ACHN (cell line): ENCODE results near the gene MREG.

Experiments used
- DNase-seq: peaks from one replicate; pipeline ENCODE4 v3.0.0-alpha.2; 2015
- in situ Hi-C: cut with HindIII; loops from 2 replicates; pipeline ENCODE4 v1.10.0; 2017; ENCODE audit warnings: low sequenced_read_pairs, low pct_ligation_motif_present, low pct_unique_long_range_greater_than_20kb

Gene MREG

GRCh38 chr2:216013080-216013909 is at the start of gene MREG:
TSS of gene MREG (minus strand) at chr2:216013551. CDS start at chr2:216013327, 224 bp downstream.
- in situ Hi-C loops = no loop called here
- DNase-seq = peak; percentile 82

- DNase-seq = peak; percentile 31
- in situ Hi-C loops = no loop called here
These were observed 46.0 kb upstream of the MREG start for GRCh38 chr2:216059233-216059834.

- in situ Hi-C loops = no loop called here
- DNase-seq = peak; percentile 99
These were observed 44.4 kb upstream of the MREG start for GRCh38 chr2:216057688-216058193.

- in situ Hi-C loops = no loop called here
- DNase-seq = peak; percentile 54
These were observed 43.4 kb upstream of the MREG start for GRCh38 chr2:216056739-216057138.

GRCh38 chr2:216055680-216056079 is 42.3 kb upstream of the MREG start:
- no peak for DNase-seq
- in situ Hi-C loops = no loop called here

GRCh38 chr2:216052420-216052819 is 39.1 kb upstream of the MREG start:
- DNase-seq = no peak
- in situ Hi-C loops = no loop called here

- in situ Hi-C loops = no loop called here
- DNase-seq = no peak
These were observed 38.0 kb upstream of the MREG start for GRCh38 chr2:216051350-216051749.

- no peak for DNase-seq
- in situ Hi-C loops = no loop called here
These were observed 36.1 kb upstream of the MREG start for GRCh38 chr2:216049452-216049851.

- in situ Hi-C loops = no loop called here
- no peak for DNase-seq
These were observed 34.0 kb upstream of the MREG start for GRCh38 chr2:216047397-216047796.

- DNase-seq = no peak
- in situ Hi-C loops = no loop called here
These were observed 31.6 kb upstream of the MREG start for GRCh38 chr2:216044883-216045486.

GRCh38 chr2:216043949-216044348 is 30.6 kb upstream of the MREG start:
- DNase-seq = no peak
- in situ Hi-C loops = no loop called here

- DNase-seq = no peak
- in situ Hi-C loops = no loop called here
These were observed 28.1 kb upstream of the MREG start for GRCh38 chr2:216041438-216041837.

GRCh38 chr2:216039918-216040317 is 26.6 kb upstream of the MREG start:
- in situ Hi-C loops = no loop called here
- no peak for DNase-seq

GRCh38 chr2:216034065-216034464 is 20.7 kb upstream of the MREG start:
- in situ Hi-C loops = no loop called here

GRCh38 chr2:216033403-216033802 is 20.1 kb upstream of the MREG start:
- in situ Hi-C loops = no loop called here

More at GRCh38 chr2:216034065-216034464, 20.7 kb upstream of the MREG start:
- peak; percentile 73 for DNase-seq

GRCh38 chr2:216031960-216032689 is 18.8 kb upstream of the MREG start:
- DNase-seq = peak; percentile 17
- in situ Hi-C loops = no loop called here

More at GRCh38 chr2:216033403-216033802, 20.1 kb upstream of the MREG start:
- DNase-seq = no peak

- no peak for DNase-seq
- in situ Hi-C loops = no loop called here
These were observed 16.9 kb upstream of the MREG start for GRCh38 chr2:216030216-216030615.

GRCh38 chr2:216029416-216030129 is 16.2 kb upstream of the MREG start:
- in situ Hi-C loops = no loop called here
- no peak for DNase-seq
